DND-41 (cell line): ENCODE data around the gene KIF13A.

ENCODE experiments used
- EZH2 ChIP-seq: IDR thresholded peaks from 3 replicates; pipeline ENCODE4 v1.6.1; 2012; ENCODE audit warnings: borderline replicate concordance, low read depth, mild to moderate bottlenecking, moderate library complexity, low read length, inconsistent platforms; ENCODE audit not compliant: severe bottlenecking
- TF ChIP-seq, protein P1 (sequence below): IDR thresholded peaks from 2 replicates; pipeline ENCODE4 v1.5.1; 2012; ENCODE audit warnings: borderline replicate concordance, low read length, moderate library complexity, mild to moderate bottlenecking; ENCODE audit not compliant: poor library complexity, severe bottlenecking; ENCODE audit errors: extremely low read depth

DNA sequence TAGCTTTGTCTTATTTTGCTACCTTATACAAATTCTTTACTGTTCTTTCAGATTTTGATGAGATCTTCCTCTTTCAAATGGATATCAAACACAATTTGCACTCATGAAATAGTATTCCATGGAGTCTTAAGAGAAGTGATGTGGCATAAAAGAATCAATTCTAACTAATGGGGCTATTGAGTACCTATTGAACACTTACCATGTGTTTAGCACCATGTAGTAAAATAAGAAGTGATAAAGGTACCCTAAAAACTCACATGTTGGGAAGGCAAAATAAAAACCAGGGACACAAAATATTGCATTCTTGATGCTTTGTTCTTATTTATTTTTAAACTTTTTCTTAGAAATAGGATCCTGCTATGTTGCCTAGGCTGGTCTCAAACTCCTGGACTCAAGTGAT lies 56.2 kb downstream of the KIF13A start:
- TF ChIP-seq, protein P1, sequence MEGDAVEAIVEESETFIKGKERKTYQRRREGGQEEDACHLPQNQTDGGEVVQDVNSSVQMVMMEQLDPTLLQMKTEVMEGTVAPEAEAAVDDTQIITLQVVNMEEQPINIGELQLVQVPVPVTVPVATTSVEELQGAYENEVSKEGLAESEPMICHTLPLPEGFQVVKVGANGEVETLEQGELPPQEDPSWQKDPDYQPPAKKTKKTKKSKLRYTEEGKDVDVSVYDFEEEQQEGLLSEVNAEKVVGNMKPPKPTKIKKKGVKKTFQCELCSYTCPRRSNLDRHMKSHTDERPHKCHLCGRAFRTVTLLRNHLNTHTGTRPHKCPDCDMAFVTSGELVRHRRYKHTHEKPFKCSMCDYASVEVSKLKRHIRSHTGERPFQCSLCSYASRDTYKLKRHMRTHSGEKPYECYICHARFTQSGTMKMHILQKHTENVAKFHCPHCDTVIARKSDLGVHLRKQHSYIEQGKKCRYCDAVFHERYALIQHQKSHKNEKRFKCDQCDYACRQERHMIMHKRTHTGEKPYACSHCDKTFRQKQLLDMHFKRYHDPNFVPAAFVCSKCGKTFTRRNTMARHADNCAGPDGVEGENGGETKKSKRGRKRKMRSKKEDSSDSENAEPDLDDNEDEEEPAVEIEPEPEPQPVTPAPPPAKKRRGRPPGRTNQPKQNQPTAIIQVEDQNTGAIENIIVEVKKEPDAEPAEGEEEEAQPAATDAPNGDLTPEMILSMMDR: no peak
- no peak for TF ChIP-seq EZH2
